Measurements from ENCODE around the gene TWIST2.

DNA sequence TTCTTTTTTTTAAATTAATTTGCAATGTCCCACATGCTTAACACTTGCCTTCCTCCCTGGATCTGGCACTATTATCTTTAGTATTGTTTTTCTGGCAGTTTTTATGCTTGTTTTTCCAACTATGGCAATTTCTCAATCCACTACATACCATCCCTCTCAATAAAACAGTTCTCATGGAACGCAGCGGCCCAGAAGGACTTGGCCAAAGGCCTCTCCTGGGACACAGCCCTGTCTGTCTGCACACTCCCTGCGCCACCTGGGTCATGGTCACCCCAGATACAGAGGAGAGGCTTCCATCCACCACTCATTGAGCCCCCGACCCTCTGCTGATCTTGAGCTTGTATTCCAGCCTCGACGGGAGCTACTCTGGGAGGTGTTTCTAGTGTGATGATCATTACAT, 91.2 kb downstream of the TWIST2 start:
- TF ChIP-seq, protein P1, sequence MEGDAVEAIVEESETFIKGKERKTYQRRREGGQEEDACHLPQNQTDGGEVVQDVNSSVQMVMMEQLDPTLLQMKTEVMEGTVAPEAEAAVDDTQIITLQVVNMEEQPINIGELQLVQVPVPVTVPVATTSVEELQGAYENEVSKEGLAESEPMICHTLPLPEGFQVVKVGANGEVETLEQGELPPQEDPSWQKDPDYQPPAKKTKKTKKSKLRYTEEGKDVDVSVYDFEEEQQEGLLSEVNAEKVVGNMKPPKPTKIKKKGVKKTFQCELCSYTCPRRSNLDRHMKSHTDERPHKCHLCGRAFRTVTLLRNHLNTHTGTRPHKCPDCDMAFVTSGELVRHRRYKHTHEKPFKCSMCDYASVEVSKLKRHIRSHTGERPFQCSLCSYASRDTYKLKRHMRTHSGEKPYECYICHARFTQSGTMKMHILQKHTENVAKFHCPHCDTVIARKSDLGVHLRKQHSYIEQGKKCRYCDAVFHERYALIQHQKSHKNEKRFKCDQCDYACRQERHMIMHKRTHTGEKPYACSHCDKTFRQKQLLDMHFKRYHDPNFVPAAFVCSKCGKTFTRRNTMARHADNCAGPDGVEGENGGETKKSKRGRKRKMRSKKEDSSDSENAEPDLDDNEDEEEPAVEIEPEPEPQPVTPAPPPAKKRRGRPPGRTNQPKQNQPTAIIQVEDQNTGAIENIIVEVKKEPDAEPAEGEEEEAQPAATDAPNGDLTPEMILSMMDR (IDR thresholded peaks at IDR 0.05; ENCODE audit: low read length), result no peak
- TF ChIP-seq EZH2 (IDR thresholded peaks at IDR 0.05; ENCODE audit: borderline replicate concordance, low read length), result no peak

All from OCI-LY1 (cell line).